ENCODE results near the gene TCF12.
A peak's percentile ranks its signal among the peaks of the same experiment; 100 is the strongest.

TCF12 gene

DNA sequence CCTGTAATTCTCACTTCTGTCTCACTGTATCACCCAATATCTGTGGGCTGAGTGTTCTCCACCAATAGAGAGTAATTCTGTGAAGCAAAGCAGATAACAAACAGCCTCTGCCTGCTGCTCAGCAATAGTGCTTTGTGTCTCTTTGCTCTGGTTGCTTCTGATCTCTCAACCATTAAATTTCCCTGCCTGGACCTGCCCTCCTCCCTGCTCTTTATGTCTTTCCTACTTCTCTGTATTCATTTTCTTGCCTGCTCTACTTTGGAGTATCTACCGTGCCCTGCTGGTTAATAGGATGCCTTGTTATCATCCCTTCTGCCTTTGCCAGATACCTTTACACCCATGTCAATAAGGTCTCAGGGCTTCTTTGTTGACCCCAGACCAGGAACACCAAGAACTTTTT, 355.0 kb downstream of the TCF12 start:
- no peak for DNase-seq

DNA sequence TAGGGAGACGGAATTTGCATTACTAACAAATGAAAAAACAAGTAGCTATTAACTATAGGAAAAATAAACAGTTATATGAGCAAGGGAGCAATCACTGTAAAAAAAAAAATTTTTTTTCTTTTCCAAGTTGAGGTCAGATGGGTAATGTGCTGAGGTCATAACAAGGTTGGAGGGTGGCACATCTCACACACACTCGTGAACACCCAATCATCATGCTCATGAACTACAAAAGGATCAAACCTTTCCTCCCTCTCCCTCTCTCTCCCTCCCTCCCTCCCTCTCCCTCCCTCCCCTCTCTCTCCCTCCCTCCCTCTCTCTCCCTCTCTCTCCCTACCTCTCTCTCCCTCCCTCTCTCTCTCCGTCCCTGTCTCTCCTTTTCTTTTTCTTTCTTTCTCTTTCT, 360.0 kb downstream of the TCF12 start:
- DNase-seq = no peak

DNA sequence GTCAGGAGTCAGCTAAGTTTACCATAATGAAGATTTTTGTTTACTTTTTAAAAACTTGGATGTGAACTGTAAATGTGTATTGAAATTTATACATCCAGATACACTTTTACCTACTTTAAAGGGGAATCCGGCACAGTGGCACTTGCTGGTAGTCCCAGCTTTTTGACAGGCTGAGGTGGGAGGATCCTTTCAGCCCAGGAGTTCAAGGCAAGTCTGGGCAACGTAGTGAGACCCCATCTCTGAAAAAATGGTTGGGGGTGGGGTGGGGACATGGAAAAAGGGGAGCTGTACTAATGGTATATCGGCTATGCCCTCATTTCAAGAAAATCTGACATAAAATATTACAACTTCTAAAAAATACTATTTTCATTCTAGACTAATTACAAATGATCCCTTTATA, 362.0 kb downstream of the TCF12 start:
- no peak for DNase-seq

DNA sequence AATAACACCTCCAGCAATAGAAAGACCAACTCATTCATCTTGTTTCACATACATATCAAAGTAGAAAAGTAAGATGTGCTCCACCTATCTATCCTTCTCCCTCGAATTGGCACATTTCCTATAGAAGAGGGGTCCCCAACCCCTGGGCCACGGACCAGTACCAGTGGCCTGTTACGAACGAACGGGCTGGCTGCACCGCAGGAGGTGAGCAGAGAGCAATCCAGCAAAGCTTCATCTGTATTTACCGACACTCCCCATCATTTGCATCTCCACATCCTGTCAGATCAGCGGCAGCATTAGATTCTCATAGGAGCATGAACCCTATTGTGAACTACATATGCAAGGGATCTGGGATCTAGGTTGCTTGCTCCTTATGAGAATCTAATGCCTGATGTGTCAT, 362.9 kb downstream of the TCF12 start:
- DNase-seq = no peak

DNA sequence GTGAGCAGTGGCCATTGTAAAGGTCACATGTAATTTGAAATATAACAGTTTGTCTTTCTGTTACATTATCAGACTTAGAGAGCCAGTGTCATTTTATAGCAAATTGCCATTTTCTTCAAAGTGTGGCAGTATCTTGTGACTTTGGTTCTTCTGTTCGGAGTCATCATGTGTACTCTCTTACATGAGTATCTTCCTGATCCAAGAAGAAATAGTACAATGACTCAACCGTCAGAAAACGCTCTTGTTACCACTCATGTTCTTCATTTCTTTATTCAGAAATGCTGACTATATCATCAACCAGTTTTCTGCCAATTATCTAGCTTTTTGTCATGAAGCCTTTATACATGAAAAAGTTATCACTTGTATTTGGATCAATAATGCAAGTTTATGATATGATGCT, 364.2 kb downstream of the TCF12 start:
- DNase-seq = no peak

DNA sequence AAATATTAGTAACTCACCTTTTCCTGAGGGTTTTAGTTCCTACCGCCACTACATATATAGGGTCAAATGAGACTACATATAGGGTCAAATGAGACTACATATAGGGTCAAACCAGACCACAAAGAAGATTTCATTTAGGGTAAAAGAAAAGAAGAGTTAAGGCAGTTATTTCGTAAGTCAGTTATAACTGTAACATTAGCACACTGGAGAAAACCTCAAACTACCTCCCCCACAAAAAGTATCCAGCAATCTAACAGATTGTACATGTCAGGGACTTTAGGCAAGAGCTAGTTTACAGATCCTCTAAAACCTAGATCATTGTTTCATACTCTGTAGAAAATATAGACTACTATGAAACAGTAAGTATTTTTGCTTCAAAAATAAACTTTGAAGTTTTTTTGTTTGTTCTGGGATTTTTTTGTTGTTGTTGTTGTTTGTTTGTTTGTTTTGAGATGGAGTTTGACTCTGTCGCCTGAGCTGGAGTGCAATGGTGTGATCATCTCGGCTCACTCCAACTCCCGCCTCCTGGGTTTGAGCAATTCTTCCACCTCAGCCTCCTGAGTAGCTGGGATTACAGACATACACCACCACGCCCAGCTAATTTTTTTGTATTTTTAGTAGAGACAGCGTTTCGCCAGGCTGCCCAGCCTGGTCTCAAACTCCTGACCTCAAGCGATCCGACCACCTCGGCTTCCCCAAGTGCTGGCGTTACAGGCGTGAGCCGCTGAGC, 365.5 kb downstream of the TCF12 start:
- DNase-seq = no peak

DNA sequence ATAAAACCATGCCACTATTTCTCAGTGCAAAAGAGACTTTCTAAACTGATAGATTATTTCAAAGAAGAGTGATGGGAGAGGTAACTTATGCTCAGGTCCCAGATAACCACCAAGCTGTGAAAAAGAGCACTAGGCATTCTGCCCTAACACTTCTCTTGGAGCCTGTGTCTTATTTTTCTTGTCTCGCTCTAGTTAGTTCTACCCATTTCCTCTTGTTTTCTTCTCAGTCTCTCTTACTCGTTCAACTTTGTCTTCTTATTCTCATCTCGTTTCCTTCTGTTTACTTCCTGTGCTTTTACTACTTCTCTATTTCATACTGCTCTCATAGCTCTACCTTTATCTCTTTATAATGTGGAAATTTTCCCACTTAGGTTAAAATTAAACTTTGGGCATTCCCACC, 366.1 kb downstream of the TCF12 start:
- no peak for DNase-seq

DNA sequence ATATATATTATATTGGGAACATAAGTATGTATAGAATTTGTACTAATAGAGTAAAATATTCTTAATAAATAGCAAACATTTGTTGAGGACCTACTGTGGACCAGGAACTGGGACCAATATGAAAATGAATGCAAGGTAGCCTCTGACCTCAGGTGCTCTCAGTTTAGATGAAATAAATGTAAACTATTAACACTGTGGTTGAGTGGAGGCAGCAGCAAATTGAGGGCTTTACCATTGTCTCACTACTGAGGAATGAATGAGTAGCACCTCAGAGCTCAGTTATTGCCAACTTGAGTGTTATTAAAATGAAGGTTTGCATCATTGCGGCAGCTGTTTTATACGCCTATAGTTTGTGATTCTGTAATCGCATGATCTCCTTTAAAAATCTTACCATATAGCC, 366.9 kb downstream of the TCF12 start:
- DNase-seq = no peak

DNA sequence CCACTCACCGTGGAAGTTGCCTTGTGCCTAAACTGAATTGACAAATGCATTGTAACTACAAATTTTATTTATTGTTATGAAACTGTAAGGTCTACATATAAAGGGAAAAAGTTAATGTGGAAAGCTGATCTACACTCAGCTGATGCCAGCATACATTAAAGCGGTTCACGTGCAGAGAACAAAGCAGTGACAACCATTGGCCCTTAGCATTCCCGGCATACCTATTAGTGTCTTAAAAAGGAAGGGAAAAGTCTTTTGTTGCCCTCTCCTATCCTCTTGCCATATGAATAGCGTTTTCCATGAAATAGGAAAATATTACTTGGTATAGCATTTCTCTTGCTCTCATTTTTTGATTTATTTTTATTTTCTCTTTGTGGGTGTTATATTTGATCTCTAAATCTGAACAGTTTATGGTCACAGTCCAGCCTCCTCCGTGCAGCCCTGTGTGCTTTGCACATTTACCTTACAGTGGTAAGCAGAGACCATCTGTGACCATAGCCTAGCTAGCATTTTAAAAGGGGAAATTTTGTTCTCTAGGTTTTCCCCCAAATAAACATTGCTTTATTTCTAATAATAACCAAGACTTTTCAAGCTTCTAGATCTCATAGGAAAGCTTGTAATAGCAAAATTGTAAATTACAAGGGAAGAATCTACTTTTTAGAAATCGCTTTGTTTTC, 368.1 kb downstream of the TCF12 start:
- DNase-seq = no peak

DNA sequence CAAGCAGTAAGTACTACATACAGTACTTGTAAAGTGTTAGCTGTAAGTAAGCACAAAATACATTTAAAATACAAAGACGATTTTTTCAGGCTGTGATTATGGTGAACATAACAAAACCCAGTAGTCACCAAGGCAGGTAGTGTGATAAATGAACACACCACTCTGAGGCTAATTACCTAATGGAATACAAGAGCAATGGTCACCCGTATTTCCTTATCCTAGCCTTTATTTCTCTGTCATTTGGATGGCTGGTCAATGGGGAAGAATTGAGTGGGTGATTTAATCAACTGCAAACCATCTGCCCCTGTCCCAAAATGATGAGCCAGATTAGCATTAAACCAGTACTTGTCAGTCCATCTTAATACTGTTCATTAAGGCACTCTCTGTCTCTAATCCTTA, 368.7 kb downstream of the TCF12 start:
- DNase-seq = no peak

DNA sequence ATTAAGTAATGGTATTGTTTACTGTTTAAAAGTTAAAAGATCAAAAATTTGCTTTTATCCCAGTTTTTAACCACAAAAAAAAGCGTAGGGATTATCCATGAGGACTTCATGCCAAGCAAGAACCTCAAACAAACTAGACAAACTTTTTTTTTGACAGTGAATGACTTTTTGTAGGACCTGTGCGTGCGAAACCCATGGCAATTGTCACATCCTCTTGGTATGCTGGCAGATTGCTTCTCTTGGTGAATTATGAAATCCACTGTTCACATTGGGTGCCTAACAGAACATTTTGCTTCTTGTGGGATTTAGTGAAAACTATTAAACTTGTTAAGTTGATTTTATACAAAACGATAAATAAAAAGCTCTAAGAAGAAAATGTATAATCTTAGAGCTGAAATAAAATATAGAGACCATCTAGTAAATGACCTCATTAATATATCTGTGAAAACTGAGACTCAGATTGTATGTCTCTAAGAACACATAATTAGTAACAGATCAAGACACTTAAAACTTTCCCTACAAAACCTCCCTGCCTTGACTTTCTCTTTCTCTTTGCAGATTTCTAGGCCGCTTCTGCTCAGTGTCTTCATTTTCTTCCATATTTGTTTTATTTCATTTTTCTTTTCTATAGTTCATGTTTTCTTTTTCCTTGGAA, 370.6 kb downstream of the TCF12 start:
- no peak for DNase-seq

DNA sequence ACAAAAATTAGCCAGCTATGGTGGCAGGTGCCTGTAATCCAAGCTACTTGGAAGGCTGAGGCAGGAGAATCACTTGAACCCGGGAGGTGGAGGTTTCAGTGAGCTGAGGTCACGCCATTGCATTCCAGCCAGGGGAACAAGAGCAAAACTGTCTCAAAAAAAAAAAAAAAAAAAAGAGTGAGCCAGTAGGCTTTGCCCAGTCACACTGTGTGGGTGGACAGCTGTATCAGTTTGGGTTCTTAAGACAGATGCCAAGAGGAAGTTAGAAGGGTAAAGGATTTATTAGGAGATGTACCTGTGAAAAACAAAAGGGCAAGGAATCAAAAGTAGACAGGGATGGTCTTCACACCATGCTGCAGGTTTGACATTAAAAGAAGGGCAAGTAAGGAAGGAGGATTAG, 371.7 kb downstream of the TCF12 start:
- DNase-seq = no peak

DNA sequence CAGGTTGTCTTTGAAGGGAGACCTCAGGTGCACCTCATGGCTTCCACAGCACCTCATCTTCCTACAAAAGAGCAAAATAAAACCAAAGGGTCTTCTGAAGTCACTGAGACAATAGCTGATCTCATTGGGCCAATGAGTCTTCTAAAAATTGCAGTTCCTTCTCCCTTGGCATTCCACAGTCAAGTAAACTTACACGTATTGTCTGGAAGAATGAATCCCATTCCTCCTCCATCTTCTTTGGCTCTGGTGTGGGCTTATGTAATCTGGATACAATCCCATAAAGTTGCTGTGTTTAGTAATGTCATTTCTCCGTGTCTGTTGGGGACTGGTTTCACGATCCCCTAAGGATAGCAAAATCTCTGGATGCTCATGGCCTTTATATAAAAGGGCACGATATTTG, 372.4 kb downstream of the TCF12 start:
- DNase-seq = no peak

DNA sequence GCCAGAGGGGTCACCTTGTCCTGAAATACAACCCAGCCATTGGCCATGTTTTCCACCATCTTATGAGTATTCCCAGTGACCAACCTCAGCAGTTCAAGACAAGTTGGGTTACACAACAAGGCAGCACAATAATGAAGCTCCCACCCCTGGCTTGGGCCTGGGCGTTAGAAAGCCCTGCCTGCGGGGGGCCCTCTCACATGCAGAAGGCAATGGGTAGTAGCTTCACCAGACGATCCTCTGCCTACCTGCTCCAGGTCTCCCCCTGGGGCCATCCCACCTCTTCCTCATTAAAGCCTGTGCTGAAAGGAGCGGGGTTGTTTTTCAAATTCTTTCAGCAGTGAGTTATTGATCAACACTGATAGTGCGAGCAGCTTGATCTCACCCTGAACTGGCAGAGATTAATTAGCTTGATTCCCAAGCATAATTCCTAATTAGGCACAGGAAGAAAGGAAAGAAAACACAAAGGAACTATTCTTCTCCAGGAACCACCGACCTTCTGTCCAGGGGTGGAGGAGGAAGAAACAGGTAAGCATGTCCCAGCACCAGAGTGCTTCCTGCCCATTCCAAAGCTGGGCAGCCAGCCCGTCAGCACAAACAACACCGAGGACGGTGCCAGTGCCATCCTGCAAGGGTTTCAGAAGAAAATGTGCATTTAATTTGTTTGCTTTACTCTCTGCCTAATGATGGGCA, 378.2 kb downstream of the TCF12 start:
- no peak for DNase-seq

DNA sequence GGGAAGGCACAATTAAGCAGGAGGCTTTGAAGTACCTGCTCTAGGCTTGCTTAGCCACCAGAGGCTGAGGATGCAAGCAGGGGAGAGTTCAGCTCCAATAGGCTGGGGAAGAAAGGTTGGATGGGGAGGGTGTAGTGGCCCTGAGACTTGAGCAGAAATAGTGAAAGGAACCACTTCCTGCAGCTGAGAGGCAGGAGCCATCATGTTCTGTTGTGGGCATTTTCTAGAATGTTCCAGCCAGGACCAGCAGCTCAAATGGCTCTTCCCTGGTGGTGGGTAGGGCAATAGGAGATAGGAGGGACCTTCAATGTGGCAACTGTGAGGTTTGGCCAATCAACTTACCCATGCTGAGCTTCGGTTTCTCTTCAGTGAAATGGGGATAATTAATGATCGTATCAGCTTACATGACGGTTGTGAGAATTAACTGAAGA, 378.7 kb downstream of the TCF12 start:
- DNase-seq = no peak

DNA sequence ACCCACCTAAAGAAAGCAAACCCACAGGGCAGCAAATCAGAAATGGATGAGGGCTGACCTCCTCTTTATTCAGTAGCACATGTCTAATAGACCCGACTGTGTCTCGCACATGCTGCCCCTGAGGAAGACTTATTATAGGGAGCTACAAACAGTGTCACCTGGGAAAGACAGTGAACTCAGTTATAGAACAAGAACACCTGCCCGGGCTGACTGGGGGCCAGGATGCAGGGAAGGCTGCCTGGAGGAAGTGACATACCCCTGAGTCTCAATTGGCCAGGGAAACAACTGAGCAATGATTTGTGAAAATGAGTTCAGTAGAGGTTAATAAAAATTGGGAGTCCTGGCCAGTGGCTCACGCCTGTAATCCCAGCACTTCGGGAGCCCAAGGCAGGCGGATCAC, 379.2 kb downstream of the TCF12 start:
- no peak for DNase-seq

DNA sequence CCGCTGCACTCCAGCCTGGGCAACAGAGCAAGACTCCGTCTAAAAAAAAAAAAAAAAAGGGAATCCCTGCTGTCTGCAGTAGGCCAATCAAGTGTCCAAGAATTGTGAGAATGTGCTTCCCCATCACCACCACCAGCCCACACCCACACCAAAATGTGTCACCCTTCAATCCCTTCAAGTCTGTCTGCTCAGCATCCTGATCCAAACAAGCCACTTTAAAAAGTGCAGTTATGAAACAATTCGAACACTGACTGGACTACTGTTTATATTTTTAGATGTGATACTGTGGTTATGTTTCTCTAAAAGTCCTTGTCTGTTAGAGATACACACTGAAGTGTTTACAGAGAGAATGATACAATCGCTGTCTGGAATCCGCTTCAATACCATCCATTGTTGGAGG, 379.8 kb downstream of the TCF12 start:
- DNase-seq = no peak

DNA sequence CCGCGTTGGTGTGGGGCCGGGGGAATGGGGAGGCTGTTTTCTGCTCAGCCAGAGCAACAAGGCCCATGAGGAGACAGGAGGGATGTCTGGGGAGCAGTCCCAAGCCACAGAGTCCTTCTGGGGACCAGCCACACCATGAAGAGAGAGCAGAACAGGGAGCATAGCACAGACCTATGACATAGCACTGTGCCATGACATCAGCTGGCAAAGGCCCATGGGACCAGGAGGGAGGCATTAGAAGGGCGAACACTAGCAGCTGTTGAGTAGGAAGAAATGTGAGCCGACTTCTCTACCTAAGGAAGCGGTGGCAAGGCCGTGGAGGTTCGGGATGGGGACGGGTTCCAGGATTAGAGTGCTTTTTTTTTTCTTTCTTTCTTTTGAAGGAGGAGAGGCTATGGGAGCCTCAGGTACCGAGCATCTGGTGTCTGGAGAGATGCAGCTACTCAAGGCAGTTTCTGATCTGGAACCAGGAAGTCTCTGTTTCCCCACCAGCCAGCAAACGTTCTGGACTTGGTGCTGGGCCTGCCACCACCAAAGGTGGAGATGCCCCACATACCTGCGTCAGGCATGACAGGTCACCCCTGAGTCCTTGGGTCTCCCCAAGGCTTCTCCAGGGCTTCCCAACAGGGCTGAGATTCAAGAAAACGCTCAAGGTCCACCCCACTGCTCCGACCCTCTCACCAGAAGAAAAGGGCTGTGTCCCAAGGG, 380.6 kb downstream of the TCF12 start:
- DNase-seq = no peak

DNA sequence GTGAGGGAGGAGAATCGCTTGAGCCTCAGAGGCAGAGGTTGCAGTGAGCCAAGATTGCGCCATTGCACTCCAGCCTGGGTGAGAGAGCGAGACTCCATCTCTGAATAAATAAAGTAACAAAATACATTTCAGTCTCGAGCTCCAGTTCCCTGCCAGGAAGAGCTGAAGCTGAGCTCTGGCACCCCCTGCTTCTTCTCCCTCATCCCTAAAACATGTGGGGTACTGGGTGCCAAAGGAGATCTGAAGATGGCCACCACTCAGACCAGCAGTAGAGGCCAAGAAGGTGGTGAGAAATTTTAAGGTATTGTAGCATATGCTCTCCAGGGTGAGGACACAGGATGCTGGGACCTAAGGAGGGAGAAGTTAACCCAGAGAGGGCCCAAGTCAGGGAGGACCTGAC, 382.9 kb downstream of the TCF12 start:
- DNase-seq = no peak

DNA sequence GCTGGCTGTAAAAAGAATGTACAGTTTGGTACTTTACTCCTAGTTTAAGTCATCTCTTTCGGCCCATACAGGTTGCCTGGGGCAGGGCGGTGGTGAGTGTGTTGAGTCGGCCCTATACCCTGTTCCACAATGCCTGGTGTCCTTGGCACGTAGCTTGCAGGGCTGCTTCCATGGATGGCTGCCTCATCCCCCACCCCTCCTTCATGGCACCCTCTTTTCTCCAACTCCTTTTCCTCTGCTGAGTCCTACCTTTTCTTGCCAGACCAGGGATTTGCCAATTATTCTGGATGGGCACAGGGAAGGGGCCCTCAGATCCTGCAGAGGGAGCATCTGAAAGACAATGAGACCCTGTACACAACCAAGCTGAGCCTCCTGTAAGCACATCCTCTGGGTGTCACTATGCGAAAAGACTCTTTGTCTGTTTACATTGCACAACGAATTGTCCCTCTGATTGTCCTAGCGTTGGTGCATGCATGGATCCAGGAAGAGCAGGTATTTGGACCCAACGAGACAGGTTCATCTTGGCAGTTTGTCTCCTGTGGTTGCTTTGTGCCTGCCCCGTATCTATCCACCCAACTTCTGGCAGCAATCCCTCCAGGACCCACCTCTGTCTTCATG, 384.3 kb downstream of the TCF12 start:
- DNase-seq = no peak

DNA sequence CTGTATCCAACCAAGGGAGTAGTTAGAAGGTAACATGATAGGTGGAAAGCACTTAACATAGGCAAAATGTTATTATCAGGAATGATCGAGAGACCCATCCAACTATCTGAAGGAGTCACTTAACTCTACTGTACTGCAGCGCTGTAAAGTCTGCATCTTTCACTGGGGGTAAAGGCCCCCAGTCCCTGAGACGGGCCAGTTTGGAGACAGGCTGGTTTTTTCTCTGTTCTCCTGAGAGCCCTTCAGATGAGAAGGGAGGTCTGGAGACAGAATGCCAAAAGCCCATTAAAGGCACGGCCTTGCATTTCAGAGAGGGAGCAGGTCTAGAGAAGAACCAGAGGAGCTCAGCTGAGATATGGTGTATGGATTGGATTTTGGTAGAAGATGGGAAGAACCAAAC, 386.6 kb downstream of the TCF12 start:
- no peak for DNase-seq

DNA sequence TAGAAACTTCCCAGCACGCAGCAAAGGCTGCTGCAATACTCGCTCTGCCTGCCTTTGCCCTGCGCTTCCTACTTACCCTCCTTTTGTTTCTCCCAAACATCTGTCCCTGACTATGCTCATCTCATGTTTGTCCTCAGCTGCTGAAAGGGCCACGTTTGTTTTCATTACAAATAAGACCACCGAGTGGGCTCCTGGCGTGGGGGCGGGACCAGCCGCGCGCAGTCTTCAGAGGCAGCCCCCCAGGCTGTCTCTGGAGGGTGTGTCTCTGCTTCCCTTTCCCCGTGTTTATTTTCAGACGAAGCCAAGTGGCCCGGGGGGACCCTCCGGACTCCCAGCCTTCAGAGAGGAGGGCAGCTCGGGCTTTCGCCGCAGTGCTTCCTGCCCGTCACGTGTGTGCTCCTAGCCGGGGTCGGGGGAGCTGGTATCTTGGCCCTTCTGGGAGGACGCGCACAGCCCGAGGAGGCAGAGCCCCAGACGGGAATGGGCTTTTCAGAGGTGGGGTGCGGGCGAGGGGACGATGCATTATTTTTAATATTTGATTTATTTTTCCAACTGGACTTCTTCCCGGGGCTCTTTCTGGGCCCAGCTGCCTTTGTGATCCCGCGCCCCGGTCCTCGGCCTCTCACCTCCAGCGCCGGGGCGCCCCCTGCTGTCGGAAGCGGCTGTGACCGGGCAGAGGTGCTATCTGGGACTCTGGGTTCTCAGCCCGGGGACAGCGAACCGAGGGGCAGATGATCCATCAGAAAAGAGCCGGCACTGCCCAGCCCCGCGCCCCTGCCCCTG, 387.9 kb downstream of the TCF12 start:
- DNase-seq = peak; percentile 74 to 78

Measured in CD4-positive, alpha-beta T cell treated with Interferon alpha-2 for 1 hour (primary cell).